Endodermal cell (in vitro differentiated cells): ENCODE measurements around the gene SCAMP1. TPM values are rescaled to one million over a fixed set of nuclear protein-coding genes. Genes with fewer than 3 reads are reported as not detected.

Experiments
- DNase-seq: peaks from one replicate; pipeline ENCODE4 v3.0.0-alpha.2; 2017
- H3K27ac ChIP-seq: 2 replicates; pipeline ENCODE4 v1.5.1; 2013; ENCODE audit warnings: mild to moderate bottlenecking, low read depth, low read length, moderate library complexity
- H3K27me3 ChIP-seq: 2 replicates; pipeline ENCODE4 v1.6.1; 2013; ENCODE audit warnings: mild to moderate bottlenecking, low read length, moderate library complexity; ENCODE audit not compliant: insufficient read depth, control insufficient read depth, poor library complexity, severe bottlenecking
- H3K36me3 ChIP-seq: 2 replicates; pipeline ENCODE4 v1.7.0; 2013; ENCODE audit warnings: mild to moderate bottlenecking, low read length, moderate library complexity; ENCODE audit not compliant: control insufficient read depth, insufficient read depth
- H3K4me1 ChIP-seq: one replicate; pipeline ENCODE4 v1.7.0; 2013; ENCODE audit warnings: low read length; ENCODE audit not compliant: control insufficient read depth, insufficient read depth
- H3K4me3 ChIP-seq: 2 replicates; pipeline ENCODE4 v1.5.1; 2013; ENCODE audit warnings: mild to moderate bottlenecking, low read length, moderate library complexity
- H3K9ac ChIP-seq: 2 replicates; pipeline ENCODE4 v1.6.1; 2013; ENCODE audit warnings: mild to moderate bottlenecking, low read length, moderate library complexity; ENCODE audit not compliant: poor library complexity, severe bottlenecking; ENCODE audit errors: extremely low read depth
- H3K9me3 ChIP-seq: 2 replicates; pipeline ENCODE4 v1.6.1; 2013; ENCODE audit warnings: mild to moderate bottlenecking, low read length, moderate library complexity; ENCODE audit not compliant: control insufficient read depth
- H3K27ac Mint-ChIP-seq: 2 replicates; pipeline ENCODE4 v1.8.0; 2020; ENCODE audit warnings: mixed read lengths
- H3K27me3 Mint-ChIP-seq: 2 replicates; pipeline ENCODE4 v1.8.0; 2021; ENCODE audit warnings: mild to moderate bottlenecking, mixed read lengths; ENCODE audit not compliant: insufficient read depth
- H3K36me3 Mint-ChIP-seq: 2 replicates; pipeline ENCODE4 v1.8.0; 2020; ENCODE audit warnings: low read depth, mixed read lengths
- H3K4me1 Mint-ChIP-seq: 2 replicates; pipeline ENCODE4 v1.8.0; 2020; ENCODE audit warnings: mixed read lengths
- H3K4me3 Mint-ChIP-seq: 2 replicates; pipeline ENCODE4 v1.8.0; 2020; ENCODE audit warnings: mild to moderate bottlenecking, moderate library complexity, mixed read lengths
- H3K9me3 Mint-ChIP-seq: 2 replicates; pipeline ENCODE4 v1.8.0; 2020; ENCODE audit warnings: mild to moderate bottlenecking, mixed read lengths
- CTCF ChIP-seq: fragments of 200-600 bp; sonication (generic); conservative IDR thresholded peaks from 2 replicates; pipeline ENCODE4 v1.5.0; 2021; ENCODE audit warnings: antibody characterized with exemption, mild to moderate bottlenecking
- WGBS, 2 experiments: methylation state at CpG; one replicate each; pipeline versions ENCODE4 v1.1.5 to v1.1.7; 2013; ENCODE audit warnings: missing lambda C conversion rate in 2 of 2, mixed read lengths in 1 of 2; ENCODE audit not compliant: insufficient coverage in 1 of 2, insufficient read length in 1 of 2; 5-methylcytosine and 5-hydroxymethylcytosine counted together
- total RNA-seq, 2 donors: library from RNA; stranded (reverse); fragmentation: NEBNext Ultra II Directional in 1 of 2; extraction: Animal tissue kit (Norgen Biotek cat#: 25700) in 1 of 2; gene quantifications; 2 replicates in 1 of 2; 3 replicates in 1 of 2; pipeline ENCODE4 v1.2.1, GENCODE V29; 2021

Gene SCAMP1
- total RNA-seq, 2 donors from 2014 or later: 53.3 to 56.4 TPM

- H3K27ac Mint-ChIP-seq: peak overlapping the region; percentile 46
- Histone ChIP-seq H3K9ac (no peak overlapping the region), H3K27me3 (no peaks in the 10 kb centered on the region), H3K27ac (no peak overlapping the region), H3K36me3 (peaks cover 31% of the 10 kb centered on the region), H3K4me1 (peaks cover 29% of the 10 kb centered on the region), H3K4me3 (no peak overlapping the region), H3K9me3 (no peaks in the 10 kb centered on the region)
- H3K4me1 Mint-ChIP-seq: peaks cover 57% of the 10 kb centered on the region
- no peak overlapping the region for H3K4me3 Mint-ChIP-seq
- no peak for TF ChIP-seq CTCF
- WGBS, 2 experiments: 86 to 94% methylated on average over 2 to 3 of the region's 3 CpGs
- H3K36me3 Mint-ChIP-seq: peaks cover 44% of the 10 kb centered on the region
- no peak for DNase-seq
- H3K9me3 Mint-ChIP-seq: no peaks in the 10 kb centered on the region
- H3K27me3 Mint-ChIP-seq: no peaks in the 10 kb centered on the region
Observed at GRCh38 chr5:78527925-78528324, 167.5 kb downstream of the SCAMP1 start.

Other genes with a start within 250 kb of the SCAMP1 start
- 10 to 100 TPM; 53.4 to 74.0 TPM for gene AP3B1, start 65.9 kb upstream of the SCAMP1 start, total RNA-seq